RWPE2 (cell line): ENCODE measurements around the gene CASP6.

ENCODE experiments used
- ATAC-seq: fragments of 200-7000 bp; cut with Tn5 transposase; 3 replicates; pipeline ENCODE4 v1.9.1; 2021; ENCODE audit warnings: low read depth
- DNase-seq: peaks from one replicate; pipeline ENCODE4 v3.0.0-alpha.2; 2020; ENCODE audit warnings: low spot score
- H3K27ac ChIP-seq: fragments of 450-650 bp; 2 replicates; pipeline ENCODE4 v1.5.1; 2017; ENCODE audit warnings: mild to moderate bottlenecking; ENCODE audit not compliant: poor library complexity, severe bottlenecking
- H3K27me3 ChIP-seq: fragments of 250-450 bp; sonication (Bioruptor Pico); 2 replicates; pipeline ENCODE4 v1.5.1; 2021; ENCODE audit warnings: mild to moderate bottlenecking, moderate library complexity; ENCODE audit not compliant: insufficient read depth, poor library complexity, severe bottlenecking
- H3K36me3 ChIP-seq: fragments of 250-450 bp; sonication (Bioruptor Pico); 2 replicates; pipeline ENCODE4 v1.5.1; 2020; ENCODE audit warnings: low read depth, mild to moderate bottlenecking, moderate library complexity
- H3K4me1 ChIP-seq: fragments of 250-450 bp; sonication (Bioruptor Pico); 2 replicates; pipeline ENCODE4 v1.5.1; 2021; ENCODE audit warnings: mild to moderate bottlenecking, moderate library complexity; ENCODE audit not compliant: insufficient read depth, poor library complexity, severe bottlenecking
- H3K4me3 ChIP-seq: fragments of 250-450 bp; sonication (Bioruptor Pico); 2 replicates; pipeline ENCODE4 v1.5.1; 2021; ENCODE audit warnings: mild to moderate bottlenecking, moderate library complexity; ENCODE audit not compliant: severe bottlenecking
- H3K9me3 ChIP-seq: fragments of 250-450 bp; sonication (Bioruptor Pico); 2 replicates; pipeline ENCODE4 v1.5.1; 2021; ENCODE audit warnings: mild to moderate bottlenecking, moderate library complexity; ENCODE audit not compliant: severe bottlenecking
- CTCF ChIP-seq: fragments of 450-650 bp; IDR thresholded peaks from one replicate; pipeline ENCODE4 v1.5.1; 2017; ENCODE audit warnings: mild to moderate bottlenecking, moderate library complexity; ENCODE audit not compliant: poor library complexity, severe bottlenecking

The CASP6 gene

GRCh38 chr4:109738104-109738872, 35.0 kb upstream of the CASP6 start:
- Histone ChIP-seq H3K4me3 (no peak overlapping the region), H3K27ac (no peak overlapping the region), H3K9me3 (no peaks in the 10 kb centered on the region), H3K36me3 (no peaks in the 10 kb centered on the region), H3K27me3 (no peaks in the 10 kb centered on the region), H3K4me1 (no peaks in the 10 kb centered on the region)
- DNase-seq, result no peak
- no peak for TF ChIP-seq CTCF
- ATAC-seq, result no peak

GRCh38 chr4:109735566-109736365, 32.5 kb upstream of the CASP6 start:
- Histone ChIP-seq H3K27ac (no peak overlapping the region), H3K36me3 (no peaks in the 10 kb centered on the region), H3K9me3 (no peaks in the 10 kb centered on the region), H3K4me1 (no peaks in the 10 kb centered on the region), H3K4me3 (no peak overlapping the region), H3K27me3 (no peaks in the 10 kb centered on the region)
- ATAC-seq (no peak), DNase-seq (no peak)
- TF ChIP-seq CTCF, result no peak

- Histone ChIP-seq H3K27me3 (no peaks in the 10 kb centered on the region), H3K27ac (no peak overlapping the region), H3K9me3 (no peaks in the 10 kb centered on the region), H3K36me3 (no peaks in the 10 kb centered on the region), H3K4me1 (no peaks in the 10 kb centered on the region), H3K4me3 (no peak overlapping the region)
- DNase-seq (no peak), ATAC-seq (no peak)
- TF ChIP-seq CTCF, result no peak
Observed at GRCh38 chr4:109733728-109734127, 30.5 kb upstream of the CASP6 start.

- Histone ChIP-seq H3K4me3 (peak overlapping the region; percentile 68), H3K4me1 (peaks cover 5% of the 10 kb centered on the region), H3K9me3 (no peaks in the 10 kb centered on the region), H3K36me3 (no peaks in the 10 kb centered on the region), H3K27me3 (no peaks in the 10 kb centered on the region), H3K27ac (peak overlapping the region; percentile 46)
- DNase-seq, result no peak
- TF ChIP-seq CTCF, result no peak
- ATAC-seq, result no peak
Observed at GRCh38 chr4:109730619-109731545, 27.6 kb upstream of the CASP6 start.
